Common myeloid progenitor, CD34-positive (primary cell): ENCODE data around the gene HOXB3.
"Not testable (repeated sequence)": the region's sequence is repeated elsewhere in the genome, so short reads cannot be mapped to it uniquely, and the experiment has no call there.

ENCODE experiments used
- CTCF ChIA-PET: fragments of 350-600 bp; sonication (Branson Sonifier 250); formaldehyde crosslinking; loops from one replicate; lab custom pipeline; 2021; ENCODE audit warnings: antibody characterized with exemption; lab: Charles Lee
- POLR2A ChIA-PET: fragments of 350-600 bp; sonication (Branson Sonifier 250); formaldehyde crosslinking; loops from one replicate; lab custom pipeline; 2021; ENCODE audit warnings: antibody characterized with exemption; lab: Charles Lee
- DNase-seq, 3 donors: peaks; one replicate each; pipeline versions ENCODE4 v3.0.0 to v3.0.0-alpha.2; 2013
- H3K27ac ChIP-seq, 2 experiments: 1 replicate in 1 of 2; 2 replicates in 1 of 2; pipeline ENCODE4 v1.7.0; 2013; ENCODE audit warnings: inconsistent platforms in 2 of 2, low read length in 2 of 2, mild to moderate bottlenecking in 2 of 2, low read depth in 1 of 2, moderate library complexity in 1 of 2; ENCODE audit not compliant: severe bottlenecking in 2 of 2, insufficient read depth in 1 of 2, poor library complexity in 1 of 2
- H3K27me3 ChIP-seq, 5 experiments: replicated peaks in 2 of 5; 1 replicate in 3 of 5; 2 replicates in 2 of 5; pipeline versions ENCODE4 v1.6.1 to v1.7.0; 2013; ENCODE audit warnings: low read length in 4 of 5, mild to moderate bottlenecking in 2 of 5, moderate library complexity in 2 of 5, inconsistent platforms in 1 of 5; ENCODE audit not compliant: insufficient read depth in 5 of 5, control insufficient read depth in 4 of 5
- H3K36me3 ChIP-seq, 4 experiments: 1 replicate in 2 of 4; 2 replicates in 2 of 4; pipeline versions ENCODE4 v1.6.1 to v1.7.0; 2013; ENCODE audit warnings: low read length in 3 of 4, control low read depth in 1 of 4, mild to moderate bottlenecking in 1 of 4; ENCODE audit not compliant: control insufficient read depth in 4 of 4, insufficient read depth in 4 of 4
- H3K4me1 ChIP-seq, 4 experiments: 1 replicate in 3 of 4; 2 replicates in 1 of 4; pipeline versions ENCODE4 v1.6.1 to v1.7.1; 2013; ENCODE audit warnings: low read length in 3 of 4, mild to moderate bottlenecking in 3 of 4, control low read depth in 1 of 4, inconsistent platforms in 1 of 4, moderate library complexity in 1 of 4; ENCODE audit not compliant: control insufficient read depth in 4 of 4, insufficient read depth in 4 of 4; ENCODE audit errors: control extremely low read depth in 1 of 4
- H3K4me3 ChIP-seq, 7 experiments: 1 replicate in 4 of 7; 2 replicates in 3 of 7; pipeline versions ENCODE4 v1.5.1 to v1.7.0; 2013; ENCODE audit warnings: mild to moderate bottlenecking in 7 of 7, low read length in 6 of 7, moderate library complexity in 6 of 7, inconsistent platforms in 2 of 7, low read depth in 2 of 7, control low read depth in 1 of 7; ENCODE audit not compliant: insufficient read depth in 4 of 7, control insufficient read depth in 1 of 7; ENCODE audit errors: extremely low read depth in 1 of 7
- H3K9me3 ChIP-seq, 5 experiments: 1 replicate in 4 of 5; 2 replicates in 1 of 5; pipeline versions ENCODE4 v1.6.1 to v1.7.1; 2013; ENCODE audit warnings: low read length in 4 of 5, mild to moderate bottlenecking in 2 of 5, inconsistent platforms in 1 of 5, low read depth in 1 of 5, moderate library complexity in 1 of 5; ENCODE audit not compliant: control insufficient read depth in 4 of 5, insufficient read depth in 2 of 5; ENCODE audit errors: control extremely low read depth in 1 of 5
- whole genome bisulfite sequencing: methylation state at CpG from one replicate; pipeline ENCODE4 v1.1.5; 2013; ENCODE audit not compliant: insufficient coverage; 5-methylcytosine and 5-hydroxymethylcytosine counted together

Gene HOXB3

GRCh38 chr17:48509708-48510107, 80.3 kb downstream of the HOXB3 start:
- 90% methylated on average over 2 of the region's 7 CpGs for WGBS
- H3K4me3 ChIP-seq, DNase-seq, H3K36me3 ChIP-seq, POLR2A ChIA-PET, H3K27me3 ChIP-seq, H3K9me3 ChIP-seq, H3K27ac ChIP-seq: not testable (repeated sequence)
- H3K4me1 ChIP-seq = peaks cover 0 to 32% (median 24%) of the 10 kb centered on the region in 4 experiments
- CTCF ChIA-PET = interaction anchor here (0.7 kb wide), 1 partner anchor 37 kb away, joined by 3 read pairs; no protein-coding TSS in a partner anchor

GRCh38 chr17:48506246-48506645, 83.8 kb downstream of the HOXB3 start:
- Histone ChIP-seq H3K36me3 (no peaks in the 10 kb centered on the region), H3K4me3 (no peak overlapping the region), H3K9me3 (no peaks in the 10 kb centered on the region), H3K4me1 (peaks cover 0 to 12% (median 11%) of the 10 kb centered on the region in 4 experiments), H3K27me3 (no peaks in the 10 kb centered on the region), H3K27ac (no peak overlapping the region)
- WGBS = 94% methylated on average over 5 of the region's 5 CpGs
- ChIA-PET CTCF (interaction anchor here (1.0 to 1.3 kb wide), 6 partner anchors 10 to 87 kb away, joined by 3 to 6 read pairs (median 4); no protein-coding TSS in a partner anchor), POLR2A (interaction anchor here (0.5 to 1.7 kb wide), 2 partner anchors 14 to 31 kb away, joined by 3 read pairs; no protein-coding TSS in a partner anchor)
- DNase-seq = no peak

- H3K9me3 ChIP-seq = no peaks in the 10 kb centered on the region
- peaks cover 0 to 12% (median 11%) of the 10 kb centered on the region in 4 experiments for H3K4me1 ChIP-seq
- peak; percentile 87 to 97 (median 96) for DNase-seq
- H3K27ac ChIP-seq = no peak overlapping the region
- no CpG with 5 or more reads among the region's 1 CpG for WGBS
- no peaks in the 10 kb centered on the region for H3K27me3 ChIP-seq
- ChIA-PET CTCF (interaction anchor here (0.9 to 3.0 kb wide), 9 partner anchors 9 to 159 kb away, joined by 3 to 19 read pairs (median 4); no protein-coding TSS in a partner anchor), POLR2A (interaction anchor here (0.5 to 1.7 kb wide), 2 partner anchors 14 to 30 kb away, joined by 3 read pairs; no protein-coding TSS in a partner anchor)
- H3K4me3 ChIP-seq = no peak overlapping the region
- H3K36me3 ChIP-seq = no peaks in the 10 kb centered on the region
These were observed 84.3 kb downstream of the HOXB3 start for GRCh38 chr17:48505788-48506187.

- H3K27ac ChIP-seq = no peak overlapping the region
- CTCF ChIA-PET = interaction anchor here (0.9 to 3.0 kb wide), 6 partner anchors 13 to 158 kb away, joined by 3 to 19 read pairs (median 3); no protein-coding TSS in a partner anchor
These were observed 85.1 kb downstream of the HOXB3 start for GRCh38 chr17:48504953-48505352.

GRCh38 chr17:48503747-48504146, 86.3 kb downstream of the HOXB3 start:
- H3K27me3 ChIP-seq = no peaks in the 10 kb centered on the region
- DNase-seq = no peak
- no peaks in the 10 kb centered on the region for H3K36me3 ChIP-seq
- CTCF ChIA-PET = interaction anchor here (0.7 to 3.0 kb wide), 11 partner anchors 12 to 157 kb away, joined by 3 to 19 read pairs (median 3); partner anchors contain the start of gene HOXB5
- peaks cover 0 to 12% (median 11%) of the 10 kb centered on the region in 4 experiments for H3K4me1 ChIP-seq
- no peaks in the 10 kb centered on the region for H3K9me3 ChIP-seq
- no peak overlapping the region for H3K27ac ChIP-seq
- POLR2A ChIA-PET = no interaction called here
- no peak overlapping the region for H3K4me3 ChIP-seq
- 97% methylated on average over 5 of the region's 5 CpGs for WGBS

More at GRCh38 chr17:48504953-48505352, 85.1 kb downstream of the HOXB3 start:
- DNase-seq = no peak
- H3K36me3 ChIP-seq = no peaks in the 10 kb centered on the region
- peaks cover 0 to 12% (median 11%) of the 10 kb centered on the region in 4 experiments for H3K4me1 ChIP-seq
- no peaks in the 10 kb centered on the region for H3K9me3 ChIP-seq
- no CpG with 5 or more reads among the region's 2 CpGs for WGBS
- H3K27me3 ChIP-seq = no peaks in the 10 kb centered on the region
- POLR2A ChIA-PET = interaction anchor here (1.7 kb wide), 1 partner anchor 13 kb away, joined by 3 read pairs; no protein-coding TSS in a partner anchor
- no peak overlapping the region for H3K4me3 ChIP-seq

GRCh38 chr17:48502901-48503300, 87.1 kb downstream of the HOXB3 start:
- Histone ChIP-seq H3K4me1 (peaks cover 0 to 12% (median 11%) of the 10 kb centered on the region in 4 experiments), H3K27ac (no peak overlapping the region), H3K4me3 (no peak overlapping the region), H3K9me3 (no peaks in the 10 kb centered on the region), H3K36me3 (no peaks in the 10 kb centered on the region), H3K27me3 (no peaks in the 10 kb centered on the region)
- 100% methylated on average over 3 of the region's 4 CpGs for WGBS
- CTCF ChIA-PET = interaction anchor here (1.1 to 3.0 kb wide), 4 partner anchors 11 to 86 kb away, joined by 3 to 19 read pairs (median 4); no protein-coding TSS in a partner anchor
- no peak for DNase-seq
- POLR2A ChIA-PET = no interaction called here

GRCh38 chr17:48502312-48502711, 87.7 kb downstream of the HOXB3 start:
- no CpG with 5 or more reads among the region's 2 CpGs for WGBS
- no peaks in the 10 kb centered on the region for H3K27me3 ChIP-seq
- H3K27ac ChIP-seq = no peak overlapping the region
- no peak overlapping the region for H3K4me3 ChIP-seq
- POLR2A ChIA-PET = no interaction called here
- DNase-seq = no peak
- H3K4me1 ChIP-seq = peaks cover 0 to 12% (median 11%) of the 10 kb centered on the region in 4 experiments
- H3K9me3 ChIP-seq = no peaks in the 10 kb centered on the region
- CTCF ChIA-PET = interaction anchor here (1.7 to 1.9 kb wide), 3 partner anchors 10 to 91 kb away, joined by 5 to 14 read pairs (median 8); partner anchors contain the start of gene HOXB5
- H3K36me3 ChIP-seq = no peaks in the 10 kb centered on the region
